Measurements from ENCODE around the gene SP110.

- TF ChIP-seq CTCF (IDR thresholded peaks at IDR 0.05), result no peak
- TF ChIP-seq POLR2A (IDR thresholded peaks at IDR 0.05), result no peak
Observed at GRCh38 chr2:230137902-230138539, 81.8 kb downstream of the SP110 start.
